Measurements from ENCODE around the gene USP8. TPM values are rescaled to one million over a fixed set of nuclear protein-coding genes. Genes with fewer than 3 reads are reported as not detected.
"Not testable (repeated sequence)": the region's sequence is repeated elsewhere in the genome, so short reads cannot be mapped to it uniquely, and the experiment has no call there.

The USP8 gene
- 59.4 and 90.1 TPM in 2 replicates for total RNA-seq (ENCODE audit: low replicate concordance)
- long read RNA-seq, transcript USP8-208 (12 exons, 1,917 nt) = major isoform, 8 of 213 reads
- long read RNA-seq, partial matches to known transcripts = 148 of 213 reads
- long read RNA-seq, other reads (novel, unspliced or antisense) = 55 of 213 reads

DNA sequence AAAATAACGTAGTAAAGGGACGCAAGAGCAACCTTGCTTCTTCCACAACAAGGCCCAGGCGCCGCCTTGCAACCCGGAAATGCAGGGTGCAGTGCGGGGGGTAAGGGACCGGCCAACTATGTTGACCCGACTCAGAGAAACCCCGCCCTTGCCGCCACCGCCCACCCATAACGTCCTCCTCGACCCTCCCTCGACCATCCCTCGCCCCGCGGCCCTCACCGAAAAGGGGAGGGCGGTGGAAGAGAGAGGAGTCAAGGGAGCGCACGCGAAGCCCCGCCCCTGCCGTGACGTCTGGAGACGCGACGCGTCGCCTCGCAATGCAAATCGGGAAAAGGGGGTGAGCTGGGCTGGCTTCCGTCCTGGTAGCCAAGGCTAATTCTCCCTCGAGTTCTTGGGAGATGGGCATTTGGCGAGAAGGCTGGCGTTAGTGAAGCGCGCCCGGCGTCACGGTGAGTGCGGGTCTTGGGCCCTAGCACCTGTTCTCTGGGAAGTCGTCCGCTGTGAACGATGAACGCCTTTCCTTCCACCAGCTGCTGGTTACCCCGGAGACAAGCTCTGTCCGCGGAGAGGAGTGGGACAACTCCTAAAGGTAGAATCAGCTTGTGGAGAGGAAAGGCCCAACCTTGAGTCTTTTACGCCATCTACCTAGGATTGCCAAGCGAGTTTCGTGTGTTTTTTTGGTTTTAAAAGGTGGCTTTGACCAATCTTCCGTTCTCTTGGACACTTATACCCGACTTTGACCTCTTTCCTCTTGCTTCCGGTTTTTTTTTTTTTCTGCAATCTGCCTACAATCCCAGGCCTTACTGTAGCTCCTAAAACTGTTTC is at the start of gene USP8:
USP8 (plus strand) TSS at position 340 of the 825 bp plus-strand sequence. CDS start 14,669 bp downstream, outside the sequence.
- H3K4me1 Mint-ChIP-seq (ENCODE audit: unreplicated experiment) = peaks cover 9% of the 10 kb centered on the region
- peak within 1 kb of the TSS; percentile 91 for H3K4me3 Mint-ChIP-seq
- no peaks in the 10 kb centered on the region for H3K27me3 Mint-ChIP-seq
- no peaks in the 10 kb centered on the region for H3K9me3 Mint-ChIP-seq
- no peak for TF ChIP-seq CTCF (conservative IDR thresholded peaks at IDR 0.05)
- DNase-seq (ENCODE audit: extremely low spot score, unreplicated experiment) = peak; percentile 95
- H3K36me3 Mint-ChIP-seq = peaks cover 3% of the 10 kb centered on the region
- H3K27ac Mint-ChIP-seq = peak within 1 kb of the TSS; percentile 94

GRCh38 chr15:50377867-50378751 is 46.1 kb upstream of the USP8 start:
- no peaks in the 10 kb centered on the region for H3K27me3 Mint-ChIP-seq
- H3K4me1 Mint-ChIP-seq (ENCODE audit: unreplicated experiment) = peaks cover 3% of the 10 kb centered on the region
- H3K36me3 Mint-ChIP-seq = no peaks in the 10 kb centered on the region
- no peak overlapping the region for H3K27ac Mint-ChIP-seq
- no peak overlapping the region for H3K4me3 Mint-ChIP-seq
- H3K9me3 Mint-ChIP-seq = no peaks in the 10 kb centered on the region
- no peak for DNase-seq (ENCODE audit: extremely low spot score, unreplicated experiment)
- no peak for TF ChIP-seq CTCF (conservative IDR thresholded peaks at IDR 0.05)

- H3K27me3 Mint-ChIP-seq = no peaks in the 10 kb centered on the region
- H3K4me1 Mint-ChIP-seq (ENCODE audit: unreplicated experiment) = peaks cover 3% of the 10 kb centered on the region
- no peak for TF ChIP-seq CTCF (conservative IDR thresholded peaks at IDR 0.05)
- H3K27ac Mint-ChIP-seq = no peak overlapping the region
- no peak overlapping the region for H3K4me3 Mint-ChIP-seq
- no peaks in the 10 kb centered on the region for H3K36me3 Mint-ChIP-seq
- no peaks in the 10 kb centered on the region for H3K9me3 Mint-ChIP-seq
- no peak for DNase-seq (ENCODE audit: extremely low spot score, unreplicated experiment)
These were observed 45.4 kb upstream of the USP8 start for GRCh38 chr15:50378776-50379175.

GRCh38 chr15:50379413-50379812 is 44.8 kb upstream of the USP8 start:
- not testable (repeated sequence) for H3K27me3 Mint-ChIP-seq; H3K36me3 Mint-ChIP-seq; H3K4me3 Mint-ChIP-seq; H3K4me1 Mint-ChIP-seq (ENCODE audit: unreplicated experiment); H3K9me3 Mint-ChIP-seq; H3K27ac Mint-ChIP-seq; DNase-seq (ENCODE audit: extremely low spot score, unreplicated experiment)

GRCh38 chr15:50380089-50380488 is 44.1 kb upstream of the USP8 start:
- Mint-ChIP-seq H3K27me3 (no peaks in the 10 kb centered on the region), H3K9me3 (no peaks in the 10 kb centered on the region), H3K4me3 (no peak overlapping the region), H3K36me3 (no peaks in the 10 kb centered on the region), H3K4me1 (ENCODE audit: unreplicated experiment) (peaks cover 3% of the 10 kb centered on the region), H3K27ac (no peak overlapping the region)
- no peak for DNase-seq (ENCODE audit: extremely low spot score, unreplicated experiment)
- TF ChIP-seq CTCF (conservative IDR thresholded peaks at IDR 0.05) = no peak

Measured in type B pancreatic cell (in vitro differentiated cells).